HG02840 (cell line): Measurements from ENCODE around the gene AXIN1.
"Not testable (repeated sequence)": the region's sequence is repeated elsewhere in the genome, so short reads cannot be mapped to it uniquely, and the experiment has no call there.

Experiments
- ATAC-seq: cut with Tn5 transposase; IDR thresholded peaks from one replicate; pipeline ENCODE4 v1.9.1; 2021; ENCODE audit warnings: mild to moderate bottlenecking, moderate library complexity, moderate number of reproducible peaks; ENCODE audit not compliant: unreplicated experiment, low FRiP score

Gene AXIN1

DNA sequence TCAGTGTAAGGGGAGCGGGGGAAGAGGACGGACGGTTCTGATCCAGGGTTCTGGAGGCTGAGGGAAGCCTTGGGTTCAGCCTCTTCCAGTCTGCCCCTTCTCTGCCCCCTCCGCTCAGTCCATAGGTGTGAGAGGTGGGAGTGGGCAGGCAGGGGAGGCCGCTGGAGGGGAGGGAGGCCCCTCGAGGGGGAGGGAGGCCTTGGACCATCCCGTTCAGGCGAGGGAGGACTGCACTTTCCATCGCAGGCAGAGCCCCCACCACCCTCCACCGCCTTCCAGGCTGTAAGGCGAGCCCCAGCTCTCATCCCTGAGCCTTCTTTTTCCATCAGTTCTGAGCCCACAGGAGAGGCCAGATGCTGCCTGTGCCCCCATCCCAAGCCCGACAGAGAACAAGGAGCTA, 4.2 kb upstream of the AXIN1 start:
- ATAC-seq = no peak

GRCh38 chr16:354971-355461, 2.5 kb upstream of the AXIN1 start:
- no peak for ATAC-seq

DNA sequence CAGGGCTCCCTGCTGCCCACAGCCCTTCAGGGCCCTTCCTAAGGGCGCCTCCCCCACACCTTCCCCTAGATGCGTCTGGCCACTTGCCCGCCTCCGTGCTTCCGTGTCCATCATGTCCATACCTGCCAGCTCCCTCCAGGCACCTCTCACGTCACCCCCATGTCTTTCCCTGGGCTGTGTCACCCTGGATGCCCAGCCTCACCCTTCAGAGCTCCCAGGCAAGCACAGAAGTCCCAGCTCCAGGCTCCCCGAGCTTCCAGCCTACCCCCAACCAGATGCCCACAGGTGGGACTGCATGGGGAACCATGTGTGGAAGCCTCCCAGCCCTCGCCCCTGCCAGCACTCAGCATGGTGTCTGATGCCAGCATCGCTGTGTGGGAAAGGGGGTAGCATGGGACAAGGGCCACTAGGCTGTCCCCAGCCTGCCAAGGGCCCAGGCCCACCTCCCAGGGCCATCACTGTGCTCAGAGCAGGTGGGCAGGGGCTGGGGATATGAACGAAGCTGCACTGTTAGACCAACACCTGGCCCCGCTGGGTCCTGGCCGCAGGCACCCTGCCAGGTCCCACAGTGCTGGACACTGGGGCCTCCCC, 1.9 kb upstream of the AXIN1 start:
- ATAC-seq = no peak

DNA sequence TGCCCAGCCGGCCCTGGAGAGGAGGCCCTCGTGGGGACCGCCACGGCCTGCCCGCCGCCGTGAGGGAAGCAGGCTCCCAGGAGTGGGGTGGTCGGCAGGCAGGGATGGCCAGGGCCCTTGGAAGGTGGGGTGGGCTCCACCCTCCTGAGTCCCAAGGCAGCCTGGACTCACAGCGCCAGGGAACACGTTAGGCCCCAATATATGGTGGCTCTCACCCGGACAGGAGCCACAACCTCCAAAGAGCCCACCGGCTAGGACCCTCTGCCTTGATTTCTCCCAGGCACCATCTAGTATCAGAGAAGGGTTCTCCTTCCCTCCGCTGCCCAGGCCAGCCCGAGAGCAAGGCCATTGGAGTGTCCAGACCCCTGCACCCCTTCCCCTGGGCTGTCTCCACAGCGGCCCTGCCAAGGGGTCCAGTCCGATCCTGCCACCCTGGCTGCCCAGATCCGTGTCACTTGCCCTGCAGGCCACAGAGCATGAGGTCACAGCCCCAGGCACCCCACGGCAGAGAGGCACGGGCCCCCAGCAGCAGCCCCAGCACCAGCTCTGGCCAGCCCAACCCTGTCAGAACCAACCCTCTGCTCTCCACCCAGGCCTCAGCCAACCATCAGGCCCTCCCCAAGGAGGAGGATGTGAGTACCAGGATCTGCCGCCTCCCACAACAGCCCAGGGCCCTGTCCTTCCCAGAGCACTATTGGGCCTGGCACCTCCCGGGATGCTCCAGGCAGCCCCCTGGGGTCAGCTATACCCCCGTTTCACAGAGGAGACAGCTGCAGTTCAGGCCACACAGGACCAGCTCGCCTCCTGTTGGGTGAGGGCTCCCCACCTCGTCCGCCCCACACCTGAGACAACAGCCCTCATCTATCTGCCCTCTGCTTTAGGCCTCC, 1.1 kb upstream of the AXIN1 start:
- no peak for ATAC-seq

DNA sequence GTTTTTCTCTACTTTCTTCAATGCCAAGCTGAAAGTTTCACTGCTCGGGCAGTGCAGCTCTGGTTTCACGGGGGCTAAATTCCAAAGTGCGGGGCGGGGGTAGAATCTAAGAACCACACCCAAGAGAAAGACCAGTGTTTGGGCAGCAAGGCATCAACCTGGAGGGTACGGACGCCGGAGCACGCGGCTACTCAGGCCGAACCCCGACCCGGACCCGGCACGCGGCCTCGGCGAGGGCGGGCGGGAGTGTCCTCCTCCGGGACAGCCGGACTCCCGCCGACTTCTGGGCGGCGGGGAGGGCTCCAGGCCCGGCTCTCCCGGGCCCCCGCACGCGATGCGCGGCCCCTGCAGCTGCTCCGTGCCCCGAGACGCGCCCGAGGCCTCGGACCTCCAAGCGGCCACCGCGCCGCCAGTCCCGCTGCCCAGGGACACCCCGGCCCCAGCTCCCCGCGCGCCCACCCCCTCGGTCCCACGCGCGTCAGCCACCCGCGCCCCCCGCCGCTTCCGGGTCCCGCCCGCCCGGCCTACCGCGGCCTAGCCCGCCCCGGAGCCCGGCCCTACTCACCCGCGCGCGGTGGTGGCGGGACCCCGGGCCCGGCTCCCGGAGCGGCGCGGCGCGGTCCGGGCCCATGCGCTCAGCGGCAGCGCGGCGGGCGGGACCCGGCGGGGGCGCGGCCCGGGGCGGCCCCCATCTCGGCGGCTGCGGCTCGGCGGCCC, 561 bp downstream of the AXIN1 start:
- ATAC-seq = peak; percentile 24

GRCh38 chr16:350203-350602, 2.3 kb downstream of the AXIN1 start:
- no peak for ATAC-seq

- ATAC-seq = no peak
These were observed 3.3 kb downstream of the AXIN1 start for GRCh38 chr16:349211-349610.

DNA sequence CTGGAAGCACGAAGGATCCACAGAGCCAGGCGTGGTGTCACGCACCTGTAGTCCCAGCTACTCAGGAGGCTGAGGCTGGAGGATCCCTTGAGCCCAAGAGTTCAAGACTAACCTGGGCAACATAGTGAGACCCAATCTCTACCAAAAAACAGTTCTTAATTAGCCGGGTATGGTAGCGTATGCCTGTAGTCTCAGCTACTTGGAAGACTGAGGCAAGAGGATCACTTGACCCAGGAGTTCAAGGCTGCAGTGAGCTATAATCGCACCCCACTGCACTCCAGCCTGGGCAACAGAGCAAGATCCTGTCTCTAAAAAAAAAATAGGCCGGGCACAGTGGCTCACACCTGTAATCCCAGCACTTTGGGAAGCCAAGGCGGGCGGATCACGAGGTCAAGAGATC, 4.0 kb downstream of the AXIN1 start:
- ATAC-seq = not testable (repeated sequence)

GRCh38 chr16:347203-347602, 5.3 kb downstream of the AXIN1 start:
- no peak for ATAC-seq

DNA sequence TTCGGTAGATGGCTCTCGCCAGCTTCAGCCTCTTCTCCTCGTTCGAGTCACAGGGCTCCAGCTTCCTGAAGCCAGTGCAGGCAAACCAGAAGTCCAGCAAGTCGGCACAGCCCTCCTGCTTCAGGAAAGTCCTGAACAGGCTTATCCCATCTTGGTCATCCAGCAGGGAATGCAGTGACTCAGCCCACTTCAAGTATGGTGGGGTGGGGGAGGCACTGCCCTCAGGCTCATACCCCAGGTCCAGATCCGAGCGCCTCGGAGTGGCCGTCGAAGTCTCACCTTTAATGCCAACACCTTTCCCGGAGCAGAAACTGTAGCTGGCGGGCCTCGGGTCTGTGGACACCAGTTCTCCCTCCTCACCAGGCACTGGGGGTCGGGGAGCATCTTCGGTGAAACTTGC, 5.9 kb downstream of the AXIN1 start:
- ATAC-seq = no peak

DNA sequence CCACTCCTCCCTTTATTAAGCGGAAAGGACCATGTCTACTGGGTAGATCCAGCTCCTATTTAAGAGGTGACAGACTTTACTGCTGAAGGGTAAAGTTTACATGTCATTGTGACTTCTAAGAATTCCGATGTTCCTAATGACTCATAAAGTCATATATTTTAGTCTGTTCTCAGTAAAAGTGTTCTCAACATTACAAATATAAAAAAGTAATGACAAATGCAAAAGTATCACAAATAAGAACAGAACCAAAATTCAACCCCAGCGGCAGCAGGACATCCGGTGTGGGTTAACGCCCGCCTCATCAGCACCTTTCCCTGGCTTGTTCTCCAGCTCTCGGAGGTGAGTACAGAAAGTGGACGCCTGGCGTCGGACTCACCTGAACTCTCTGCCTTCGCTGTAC, 6.8 kb downstream of the AXIN1 start:
- ATAC-seq = no peak

- no peak for ATAC-seq
These were observed 9.9 kb downstream of the AXIN1 start for GRCh38 chr16:342455-343213.

GRCh38 chr16:341974-342336, 10.6 kb downstream of the AXIN1 start:
- ATAC-seq = not testable (repeated sequence)

- ATAC-seq = not testable (repeated sequence)
These were observed 11.2 kb downstream of the AXIN1 start for GRCh38 chr16:341095-341973.

DNA sequence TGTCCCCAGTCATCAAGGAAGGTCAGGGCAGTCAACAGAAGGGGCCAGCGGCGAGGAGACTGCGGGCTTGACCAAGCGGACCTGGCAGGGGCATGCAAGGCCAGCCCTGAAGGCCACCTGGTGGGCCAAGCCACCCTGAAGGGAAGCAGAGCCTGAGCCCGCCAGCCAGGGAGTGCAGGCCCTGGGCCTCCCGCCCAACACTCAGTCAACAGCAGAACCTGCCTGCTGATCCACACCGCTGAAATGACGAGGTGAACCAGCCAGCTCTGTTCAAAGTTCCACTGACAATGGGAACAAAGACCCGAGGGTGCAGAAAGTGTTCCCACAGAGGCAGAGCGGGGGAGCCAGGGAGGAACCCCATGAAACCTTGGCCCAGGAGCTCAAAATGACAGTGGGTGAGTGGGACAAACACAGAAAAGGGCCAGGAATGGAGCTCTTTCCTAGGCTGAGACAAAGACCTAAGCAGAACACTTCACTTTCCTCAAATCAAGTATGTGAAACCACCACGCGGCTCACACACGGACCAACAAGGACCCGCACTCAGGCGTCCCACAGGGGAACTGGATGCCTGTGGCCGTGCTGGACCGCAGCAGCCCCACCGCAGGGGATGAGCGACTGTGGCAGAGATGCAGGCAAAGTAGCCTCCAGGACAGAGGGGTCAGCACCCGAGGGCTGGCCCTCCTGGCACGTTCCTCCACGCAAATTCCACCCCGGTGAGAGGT, 12.0 kb downstream of the AXIN1 start:
- no peak for ATAC-seq

- ATAC-seq = no peak
These were observed 12.8 kb downstream of the AXIN1 start for GRCh38 chr16:339680-340079.

- ATAC-seq = no peak
These were observed 14.4 kb downstream of the AXIN1 start for GRCh38 chr16:337975-338575.

GRCh38 chr16:337437-337836, 15.1 kb downstream of the AXIN1 start:
- no peak for ATAC-seq

- ATAC-seq = no peak
These were observed 16.3 kb downstream of the AXIN1 start for GRCh38 chr16:336269-336668.
